GM12878 (cell line): ENCODE data around the gene CASP3. TPM values are rescaled to one million over a fixed set of nuclear protein-coding genes. Genes with fewer than 3 reads are reported as not detected.

Source experiments
- EP300 ChIP-seq, 2 experiments: fragments of 150-350 bp in 1 of 2; IDR thresholded peaks; 2 replicates each; pipeline ENCODE4 v1.6.1; 2011 to 2012; ENCODE audit warnings: low read depth in 2 of 2, low read length in 2 of 2, borderline replicate concordance in 1 of 2, improper control_type of control experiment in 1 of 2, inconsistent platforms in 1 of 2; ENCODE audit not compliant: control insufficient read depth in 1 of 2
- EZH2 ChIP-seq: IDR thresholded peaks from 2 replicates; pipeline ENCODE4 v1.6.1; 2012; ENCODE audit warnings: low read depth, mild to moderate bottlenecking, control low read depth, inconsistent platforms, low read length, borderline replicate concordance; ENCODE audit not compliant: control insufficient read depth
- FOXK2 ChIP-seq: fragments of 450-650 bp; IDR thresholded peaks from 2 replicates; pipeline ENCODE4 v1.6.1; 2017; ENCODE audit warnings: mild to moderate bottlenecking, moderate library complexity
- POU2F2 ChIP-seq: IDR thresholded peaks from 3 replicates; pipeline ENCODE4 v1.6.1; 2011; ENCODE audit warnings: low read depth, mild to moderate bottlenecking, low read length, borderline replicate concordance
- SIX5 ChIP-seq: IDR thresholded peaks from 2 replicates; pipeline ENCODE4 v1.6.1; 2011; ENCODE audit warnings: mild to moderate bottlenecking, low read depth, low read length, moderate library complexity; ENCODE audit not compliant: severe bottlenecking
- TARDBP ChIP-seq: IDR thresholded peaks from 2 replicates; pipeline ENCODE4 v1.6.1; 2016; ENCODE audit warnings: borderline replicate concordance
- ZNF217 ChIP-seq: fragments of 450-650 bp; IDR thresholded peaks from 2 replicates; pipeline ENCODE4 v1.6.1; 2017; ENCODE audit warnings: antibody characterized with exemption, mild to moderate bottlenecking
- polyA plus RNA-seq, 11 experiments: library from polyadenylated mRNA; depleted of rRNA in 4 of 11; unstranded in 6 of 11; stranded (reverse) in 5 of 11; fragments of >200 nt; fragmentation: Nextera tagmentation in 4 of 11; fragmentation: Illumina TruSeq in 1 of 11; extraction: Ambion mirVana in 4 of 11; extraction: Trizol in 1 of 11; gene quantifications; 1 replicate in 1 of 11; 2 replicates in 10 of 11; pipeline versions ENCODE4 v1.2.1 to v1.2.3, GENCODE V29; 2011 to 2016; ENCODE audit warnings: inconsistent platforms in 2 of 11, missing spikeins in 2 of 11, low read depth in 1 of 11
- total RNA-seq, 4 experiments: library from RNA; depleted of rRNA in 3 of 4; stranded (reverse); fragments of >200 nt in 3 of 4; fragmentation: Illumina TruSeq in 1 of 4; extraction: Trizol in 1 of 4; gene quantifications; 2 replicates each; pipeline versions ENCODE4 v1.2.1 to v1.2.3, GENCODE V29; 2013 to 2021
- TF ChIP-seq, protein P1 (sequence below): fragments of 150-350 bp; IDR thresholded peaks from 2 replicates; pipeline ENCODE4 v1.6.1; 2016; ENCODE audit warnings: low read depth, low read length
- TF ChIP-seq, protein P2 (sequence below): IDR thresholded peaks from 2 replicates; pipeline ENCODE4 v1.6.1; 2012; ENCODE audit warnings: improper control_type of control experiment, low read depth, low read length; ENCODE audit not compliant: insufficient replicate concordance

Gene CASP3
- total and polyA plus RNA-seq, 10 of the 15 experiments (the other 5 are each of a cell fraction or from before 2014, with no cell fraction given), result 50.0 to 194 (median 74.4) TPM

DNA sequence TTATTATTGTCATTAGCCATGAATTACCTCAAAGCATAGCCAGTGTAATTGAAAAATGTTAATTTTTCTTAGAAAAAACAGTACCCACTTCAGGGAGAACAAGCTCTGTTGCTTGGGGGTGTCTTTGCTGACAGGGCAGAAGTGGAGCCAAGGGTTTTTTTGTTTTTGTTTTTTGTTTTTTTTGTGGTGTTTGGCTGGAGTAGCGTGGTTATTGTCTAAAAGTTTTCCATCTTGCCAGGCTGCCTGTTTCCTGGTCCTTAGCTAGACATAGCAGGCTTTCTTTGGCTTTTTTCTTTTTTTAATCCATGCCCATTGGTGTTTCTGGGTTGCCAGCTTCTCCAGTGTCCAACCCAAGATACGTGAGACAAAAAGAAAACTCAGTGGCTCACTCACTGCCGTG lies 61.5 kb downstream of the CASP3 start (continued):
- TF ChIP-seq, protein P1, sequence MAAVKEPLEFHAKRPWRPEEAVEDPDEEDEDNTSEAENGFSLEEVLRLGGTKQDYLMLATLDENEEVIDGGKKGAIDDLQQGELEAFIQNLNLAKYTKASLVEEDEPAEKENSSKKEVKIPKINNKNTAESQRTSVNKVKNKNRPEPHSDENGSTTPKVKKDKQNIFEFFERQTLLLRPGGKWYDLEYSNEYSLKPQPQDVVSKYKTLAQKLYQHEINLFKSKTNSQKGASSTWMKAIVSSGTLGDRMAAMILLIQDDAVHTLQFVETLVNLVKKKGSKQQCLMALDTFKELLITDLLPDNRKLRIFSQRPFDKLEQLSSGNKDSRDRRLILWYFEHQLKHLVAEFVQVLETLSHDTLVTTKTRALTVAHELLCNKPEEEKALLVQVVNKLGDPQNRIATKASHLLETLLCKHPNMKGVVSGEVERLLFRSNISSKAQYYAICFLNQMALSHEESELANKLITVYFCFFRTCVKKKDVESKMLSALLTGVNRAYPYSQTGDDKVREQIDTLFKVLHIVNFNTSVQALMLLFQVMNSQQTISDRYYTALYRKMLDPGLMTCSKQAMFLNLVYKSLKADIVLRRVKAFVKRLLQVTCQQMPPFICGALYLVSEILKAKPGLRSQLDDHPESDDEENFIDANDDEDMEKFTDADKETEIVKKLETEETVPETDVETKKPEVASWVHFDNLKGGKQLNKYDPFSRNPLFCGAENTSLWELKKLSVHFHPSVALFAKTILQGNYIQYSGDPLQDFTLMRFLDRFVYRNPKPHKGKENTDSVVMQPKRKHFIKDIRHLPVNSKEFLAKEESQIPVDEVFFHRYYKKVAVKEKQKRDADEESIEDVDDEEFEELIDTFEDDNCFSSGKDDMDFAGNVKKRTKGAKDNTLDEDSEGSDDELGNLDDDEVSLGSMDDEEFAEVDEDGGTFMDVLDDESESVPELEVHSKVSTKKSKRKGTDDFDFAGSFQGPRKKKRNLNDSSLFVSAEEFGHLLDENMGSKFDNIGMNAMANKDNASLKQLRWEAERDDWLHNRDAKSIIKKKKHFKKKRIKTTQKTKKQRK, result no peak
- TF ChIP-seq SIX5, result no peak
- TF ChIP-seq, protein P2, sequence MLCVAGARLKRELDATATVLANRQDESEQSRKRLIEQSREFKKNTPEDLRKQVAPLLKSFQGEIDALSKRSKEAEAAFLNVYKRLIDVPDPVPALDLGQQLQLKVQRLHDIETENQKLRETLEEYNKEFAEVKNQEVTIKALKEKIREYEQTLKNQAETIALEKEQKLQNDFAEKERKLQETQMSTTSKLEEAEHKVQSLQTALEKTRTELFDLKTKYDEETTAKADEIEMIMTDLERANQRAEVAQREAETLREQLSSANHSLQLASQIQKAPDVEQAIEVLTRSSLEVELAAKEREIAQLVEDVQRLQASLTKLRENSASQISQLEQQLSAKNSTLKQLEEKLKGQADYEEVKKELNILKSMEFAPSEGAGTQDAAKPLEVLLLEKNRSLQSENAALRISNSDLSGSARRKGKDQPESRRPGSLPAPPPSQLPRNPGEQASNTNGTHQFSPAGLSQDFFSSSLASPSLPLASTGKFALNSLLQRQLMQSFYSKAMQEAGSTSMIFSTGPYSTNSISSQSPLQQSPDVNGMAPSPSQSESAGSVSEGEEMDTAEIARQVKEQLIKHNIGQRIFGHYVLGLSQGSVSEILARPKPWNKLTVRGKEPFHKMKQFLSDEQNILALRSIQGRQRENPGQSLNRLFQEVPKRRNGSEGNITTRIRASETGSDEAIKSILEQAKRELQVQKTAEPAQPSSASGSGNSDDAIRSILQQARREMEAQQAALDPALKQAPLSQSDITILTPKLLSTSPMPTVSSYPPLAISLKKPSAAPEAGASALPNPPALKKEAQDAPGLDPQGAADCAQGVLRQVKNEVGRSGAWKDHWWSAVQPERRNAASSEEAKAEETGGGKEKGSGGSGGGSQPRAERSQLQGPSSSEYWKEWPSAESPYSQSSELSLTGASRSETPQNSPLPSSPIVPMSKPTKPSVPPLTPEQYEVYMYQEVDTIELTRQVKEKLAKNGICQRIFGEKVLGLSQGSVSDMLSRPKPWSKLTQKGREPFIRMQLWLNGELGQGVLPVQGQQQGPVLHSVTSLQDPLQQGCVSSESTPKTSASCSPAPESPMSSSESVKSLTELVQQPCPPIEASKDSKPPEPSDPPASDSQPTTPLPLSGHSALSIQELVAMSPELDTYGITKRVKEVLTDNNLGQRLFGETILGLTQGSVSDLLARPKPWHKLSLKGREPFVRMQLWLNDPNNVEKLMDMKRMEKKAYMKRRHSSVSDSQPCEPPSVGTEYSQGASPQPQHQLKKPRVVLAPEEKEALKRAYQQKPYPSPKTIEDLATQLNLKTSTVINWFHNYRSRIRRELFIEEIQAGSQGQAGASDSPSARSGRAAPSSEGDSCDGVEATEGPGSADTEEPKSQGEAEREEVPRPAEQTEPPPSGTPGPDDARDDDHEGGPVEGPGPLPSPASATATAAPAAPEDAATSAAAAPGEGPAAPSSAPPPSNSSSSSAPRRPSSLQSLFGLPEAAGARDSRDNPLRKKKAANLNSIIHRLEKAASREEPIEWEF, result no peak
- TF ChIP-seq EZH2, result no peak
- TF ChIP-seq ZNF217, result no peak
- TF ChIP-seq EP300 (IDR thresholded peaks at IDR 0.05; ENCODE audit: borderline replicate concordance in 1 of 2, control insufficient read depth in 1 of 2, low read depth in 2 of 2, low read length in 2 of 2), result no peak
- TF ChIP-seq TARDBP, result no peak
- no peak for TF ChIP-seq FOXK2
- no peak for TF ChIP-seq POU2F2
